ENCODE results near the gene TNS1. TPM values are rescaled to one million over a fixed set of nuclear protein-coding genes. Genes with fewer than 3 reads are reported as not detected.

Gene TNS1
- total and polyA plus RNA-seq, 5 donors = 243 to 647 (median 513) TPM

DNA sequence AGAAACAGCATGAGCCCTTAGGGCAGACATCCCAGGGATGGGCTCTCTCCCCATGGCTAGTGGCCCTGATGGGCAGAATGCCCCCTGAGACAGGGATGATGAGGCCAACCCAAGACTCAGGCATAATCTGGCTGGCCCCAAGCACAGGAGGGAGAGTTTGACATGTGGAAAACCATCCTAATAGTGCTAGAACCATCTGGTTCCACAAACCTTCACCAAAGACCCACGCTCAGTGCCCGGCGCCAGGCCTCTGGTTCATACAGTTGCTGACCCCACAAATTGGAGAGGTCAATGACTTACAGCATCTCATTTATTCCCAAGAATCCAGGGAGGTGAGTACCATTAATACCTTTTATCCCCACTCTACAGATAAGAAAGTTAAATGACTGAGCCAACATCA lies 95.5 kb downstream of the TNS1 start:
- ATAC-seq (no peak), DNase-seq (peak in 1 of 3 donors; percentile 49)
- intact Hi-C loops (cut with DNase I) = no loop called here
- Histone ChIP-seq H3K4me3 (ENCODE audit: low read length) (no peak overlapping the region), H3K27me3 (ENCODE audit: control insufficient read depth, insufficient read depth) (no peaks in the 10 kb centered on the region), H3K4me1 (ENCODE audit: control insufficient read depth, insufficient read depth, low read length) (peaks cover 75% of the 10 kb centered on the region), H3K27ac (ENCODE audit: low read length) (peak overlapping the region; percentile 33), H3K9me3 (ENCODE audit: control insufficient read depth, low read length) (no peaks in the 10 kb centered on the region)
- 95% methylated on average over 3 of the region's 3 CpGs for WGBS

DNA sequence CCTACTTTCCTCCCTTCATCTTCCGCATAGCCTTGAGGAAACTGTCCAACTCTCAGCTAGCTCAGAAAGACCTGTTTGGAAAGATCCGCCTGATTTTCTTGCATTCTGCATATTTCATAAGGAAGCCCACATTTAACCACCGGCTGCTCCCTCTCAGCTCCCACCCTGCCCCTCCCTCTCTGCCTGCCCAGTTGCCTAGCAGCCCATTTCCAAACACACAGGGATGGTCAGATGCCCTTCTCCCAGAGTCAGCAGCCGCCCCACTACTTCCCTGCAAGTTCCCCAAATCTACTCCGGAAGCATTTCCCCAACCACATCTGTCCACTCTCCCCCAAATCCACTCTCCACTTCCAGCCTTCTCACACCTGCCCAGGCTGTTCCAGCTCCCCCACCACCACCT lies 96.0 kb downstream of the TNS1 start:
- DNase-seq = peak; percentile 60 to 81 (median 81)

DNA sequence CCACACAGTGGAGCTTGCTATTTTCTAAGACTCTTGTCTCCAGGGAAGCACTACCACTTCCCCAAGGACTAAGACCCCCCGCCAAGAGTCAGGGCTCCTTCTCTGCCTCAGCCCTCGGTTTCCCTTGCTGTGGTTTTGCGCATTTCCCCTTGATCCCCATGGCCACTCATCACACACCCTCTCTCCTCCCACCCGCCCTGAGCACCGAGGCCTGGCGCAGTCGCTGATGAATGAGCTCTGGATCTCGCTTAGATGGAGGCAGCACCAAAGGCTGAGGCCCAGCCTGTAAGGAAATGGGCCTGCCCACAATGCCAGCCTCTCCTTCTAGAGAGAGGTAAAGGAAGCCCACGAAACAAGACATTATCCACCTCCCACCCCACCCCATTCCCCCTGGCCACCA lies 96.9 kb downstream of the TNS1 start:
- peak overlapping the region; percentile 97 for H3K27ac ChIP-seq (ENCODE audit: low read length)
- intact Hi-C loops (cut with DNase I) = no loop called here
- no peak overlapping the region for H3K4me3 ChIP-seq (ENCODE audit: low read length)
- ATAC-seq = no peak
- no peak for DNase-seq
- no peaks in the 10 kb centered on the region for H3K27me3 ChIP-seq (ENCODE audit: control insufficient read depth, insufficient read depth)
- WGBS = 68% methylated on average over 9 of the region's 9 CpGs
- H3K4me1 ChIP-seq (ENCODE audit: control insufficient read depth, insufficient read depth, low read length) = peaks cover 73% of the 10 kb centered on the region
- H3K9me3 ChIP-seq (ENCODE audit: control insufficient read depth, low read length) = no peaks in the 10 kb centered on the region

More for the DNA sequence above, 96.0 kb downstream of the TNS1 start:
- Histone ChIP-seq H3K27ac (ENCODE audit: low read length) (peak overlapping the region; percentile 33), H3K4me1 (ENCODE audit: control insufficient read depth, insufficient read depth, low read length) (peaks cover 75% of the 10 kb centered on the region), H3K9me3 (ENCODE audit: control insufficient read depth, low read length) (no peaks in the 10 kb centered on the region), H3K27me3 (ENCODE audit: control insufficient read depth, insufficient read depth) (no peaks in the 10 kb centered on the region), H3K4me3 (ENCODE audit: low read length) (no peak overlapping the region)
- ATAC-seq = no peak
- 39% methylated on average over 5 of the region's 5 CpGs for WGBS
- intact Hi-C loops (cut with DNase I) = no loop called here

DNA sequence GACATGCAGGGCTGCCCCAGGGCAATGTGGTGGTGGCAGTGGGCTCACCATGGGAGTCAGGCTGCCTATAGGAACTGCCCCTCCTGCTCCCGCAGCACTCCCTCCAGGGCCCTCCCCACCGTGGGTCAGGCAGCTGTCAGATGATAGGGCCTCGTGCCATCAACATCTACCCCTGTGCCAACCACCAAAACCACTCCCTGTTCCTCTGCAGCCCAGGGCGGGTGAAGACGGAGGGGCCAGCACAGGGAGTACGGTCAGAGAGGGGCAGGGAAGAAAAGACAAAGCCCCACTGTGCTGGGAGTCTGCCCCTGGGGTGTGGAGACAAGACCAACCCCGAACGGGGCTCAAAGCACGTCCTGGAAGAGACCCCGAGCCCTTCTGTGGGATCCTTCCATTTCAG lies 97.4 kb downstream of the TNS1 start:
- no peaks in the 10 kb centered on the region for H3K27me3 ChIP-seq (ENCODE audit: control insufficient read depth, insufficient read depth)
- intact Hi-C loops (cut with DNase I) = no loop called here
- no peak overlapping the region for H3K4me3 ChIP-seq (ENCODE audit: low read length)
- DNase-seq = peak; percentile 60 to 86 (median 84)
- H3K4me1 ChIP-seq (ENCODE audit: control insufficient read depth, insufficient read depth, low read length) = peaks cover 73% of the 10 kb centered on the region
- ATAC-seq = peak; percentile 0 to 18
- H3K9me3 ChIP-seq (ENCODE audit: control insufficient read depth, low read length) = no peaks in the 10 kb centered on the region
- WGBS = 33% methylated on average over 10 of the region's 10 CpGs
- peak overlapping the region; percentile 97 for H3K27ac ChIP-seq (ENCODE audit: low read length)

DNA sequence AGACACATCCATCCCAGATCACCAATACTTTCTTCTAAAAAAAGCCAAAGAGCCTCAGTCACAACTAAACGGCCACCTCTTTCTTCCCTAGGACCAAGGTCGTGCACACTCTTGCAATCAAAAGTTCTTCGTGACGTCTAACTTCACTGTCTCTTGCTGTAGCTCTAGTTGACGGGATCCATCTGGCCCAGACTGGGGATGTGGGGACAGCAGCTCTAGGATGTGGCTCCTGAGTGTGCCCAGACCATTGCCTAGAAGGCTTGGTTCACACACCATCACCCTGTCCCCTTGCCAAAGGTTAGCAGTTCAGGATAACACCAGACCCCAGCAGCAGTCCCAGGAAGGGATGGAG lies 98.2 kb downstream of the TNS1 start:
- H3K27me3 ChIP-seq (ENCODE audit: control insufficient read depth, insufficient read depth) = no peaks in the 10 kb centered on the region
- H3K4me3 ChIP-seq (ENCODE audit: low read length) = no peak overlapping the region
- WGBS = 33% methylated on average over 5 of the region's 5 CpGs
- DNase-seq (no peak), ATAC-seq (no peak)
- peaks cover 74% of the 10 kb centered on the region for H3K4me1 ChIP-seq (ENCODE audit: control insufficient read depth, insufficient read depth, low read length)
- no peaks in the 10 kb centered on the region for H3K9me3 ChIP-seq (ENCODE audit: control insufficient read depth, low read length)
- intact Hi-C loops (cut with DNase I) = loop anchor here in 2 of 4 donors (5.0 kb wide), 2 partner anchors 33 to 38 kb away; no protein-coding TSS in a partner anchor
- peak overlapping the region; percentile 97 for H3K27ac ChIP-seq (ENCODE audit: low read length)

DNA sequence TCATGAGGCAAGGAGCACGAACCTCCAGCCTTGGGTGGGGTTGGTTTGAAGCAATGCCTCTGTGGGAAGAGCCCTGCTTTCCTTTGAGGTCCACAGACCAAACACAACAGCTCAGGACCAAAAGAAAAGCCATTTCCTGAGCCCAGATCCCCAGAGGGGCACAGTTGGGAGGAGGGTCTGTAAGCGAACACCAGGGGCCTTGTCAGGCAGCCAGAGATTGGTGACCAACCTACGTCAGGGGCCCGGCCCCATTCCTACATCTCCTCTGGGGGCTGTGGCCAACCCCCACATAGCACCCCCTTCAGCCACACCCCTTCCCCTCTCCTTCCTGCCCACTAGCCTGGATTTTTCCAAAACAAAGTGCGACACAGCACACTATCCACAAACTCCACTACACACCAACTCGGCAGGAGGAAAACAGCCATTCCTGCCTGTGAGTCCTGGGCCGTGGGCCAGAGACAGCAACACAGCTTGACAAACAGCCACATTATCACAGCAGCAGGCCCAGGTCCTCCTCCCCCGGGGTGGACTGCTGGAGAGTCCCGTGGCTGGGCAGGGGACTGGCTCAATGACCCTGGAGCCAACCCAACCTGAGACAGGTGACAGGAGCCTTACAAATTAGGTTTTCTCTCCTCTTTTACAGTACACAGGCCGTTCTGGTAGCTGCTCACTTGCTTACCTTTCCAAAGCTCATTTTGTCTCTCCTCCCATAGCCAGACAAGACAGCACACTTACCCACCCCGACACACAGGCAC lies 98.8 kb downstream of the TNS1 start:
- no peaks in the 10 kb centered on the region for H3K27me3 ChIP-seq (ENCODE audit: control insufficient read depth, insufficient read depth)
- no peak overlapping the region for H3K4me3 ChIP-seq (ENCODE audit: low read length)
- DNase-seq (peak; percentile 84 to 95 (median 94)), ATAC-seq (peak; percentile 62 to 77)
- WGBS = 12% methylated on average over 11 of the region's 11 CpGs
- peak overlapping the region; percentile 97 for H3K27ac ChIP-seq (ENCODE audit: low read length)
- intact Hi-C loops (cut with DNase I) = loop anchor here in 2 of 4 donors (5.0 kb wide), 2 partner anchors 33 to 38 kb away; no protein-coding TSS in a partner anchor
- peaks cover 73% of the 10 kb centered on the region for H3K4me1 ChIP-seq (ENCODE audit: control insufficient read depth, insufficient read depth, low read length)
- H3K9me3 ChIP-seq (ENCODE audit: control insufficient read depth, low read length) = no peaks in the 10 kb centered on the region

DNA sequence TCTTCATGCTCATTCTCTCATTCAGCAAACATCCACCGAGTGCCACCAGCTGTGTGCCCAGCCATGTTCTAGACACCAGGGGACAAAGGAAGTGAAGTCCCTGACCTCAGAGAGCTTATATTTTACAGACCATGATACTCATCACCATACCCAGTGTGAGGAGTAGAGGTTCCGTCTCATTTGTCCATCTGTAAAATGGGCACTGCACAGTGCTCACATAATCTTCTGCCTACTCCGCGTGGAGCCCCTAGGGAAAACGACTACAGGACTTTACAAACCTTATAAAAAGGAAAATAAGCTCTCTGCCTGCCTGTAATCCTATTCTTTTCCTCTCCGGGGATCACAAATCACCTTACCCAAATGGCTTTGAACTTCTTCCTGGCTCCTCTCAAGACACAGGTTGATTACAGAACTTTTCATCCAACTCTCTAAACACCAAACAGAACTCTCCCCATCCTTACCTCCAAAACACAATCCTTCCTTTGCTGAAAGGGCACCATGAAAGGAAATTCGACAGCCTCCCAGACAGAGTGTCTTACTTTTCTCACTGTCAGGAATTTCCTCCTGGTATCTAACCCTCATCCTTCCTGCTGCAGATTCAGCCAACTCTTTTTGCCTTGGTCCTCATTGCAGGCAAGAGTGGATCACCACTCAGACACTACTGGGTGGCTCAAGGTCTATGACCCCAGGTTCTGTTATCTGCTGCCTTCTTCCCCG lies 99.5 kb downstream of the TNS1 start:
- DNase-seq (no peak), ATAC-seq (peak in 1 of 2 donors; percentile 0)
- peaks cover 75% of the 10 kb centered on the region for H3K4me1 ChIP-seq (ENCODE audit: control insufficient read depth, insufficient read depth, low read length)
- no peaks in the 10 kb centered on the region for H3K27me3 ChIP-seq (ENCODE audit: control insufficient read depth, insufficient read depth)
- intact Hi-C loops (cut with DNase I) = loop anchor here in 2 of 4 donors (5.0 kb wide), 2 partner anchors 34 to 39 kb away; no protein-coding TSS in a partner anchor
- H3K4me3 ChIP-seq (ENCODE audit: low read length) = no peak overlapping the region
- no peaks in the 10 kb centered on the region for H3K9me3 ChIP-seq (ENCODE audit: control insufficient read depth, low read length)
- peak overlapping the region; percentile 97 for H3K27ac ChIP-seq (ENCODE audit: low read length)
- 54% methylated on average over 8 of the region's 8 CpGs for WGBS

DNA sequence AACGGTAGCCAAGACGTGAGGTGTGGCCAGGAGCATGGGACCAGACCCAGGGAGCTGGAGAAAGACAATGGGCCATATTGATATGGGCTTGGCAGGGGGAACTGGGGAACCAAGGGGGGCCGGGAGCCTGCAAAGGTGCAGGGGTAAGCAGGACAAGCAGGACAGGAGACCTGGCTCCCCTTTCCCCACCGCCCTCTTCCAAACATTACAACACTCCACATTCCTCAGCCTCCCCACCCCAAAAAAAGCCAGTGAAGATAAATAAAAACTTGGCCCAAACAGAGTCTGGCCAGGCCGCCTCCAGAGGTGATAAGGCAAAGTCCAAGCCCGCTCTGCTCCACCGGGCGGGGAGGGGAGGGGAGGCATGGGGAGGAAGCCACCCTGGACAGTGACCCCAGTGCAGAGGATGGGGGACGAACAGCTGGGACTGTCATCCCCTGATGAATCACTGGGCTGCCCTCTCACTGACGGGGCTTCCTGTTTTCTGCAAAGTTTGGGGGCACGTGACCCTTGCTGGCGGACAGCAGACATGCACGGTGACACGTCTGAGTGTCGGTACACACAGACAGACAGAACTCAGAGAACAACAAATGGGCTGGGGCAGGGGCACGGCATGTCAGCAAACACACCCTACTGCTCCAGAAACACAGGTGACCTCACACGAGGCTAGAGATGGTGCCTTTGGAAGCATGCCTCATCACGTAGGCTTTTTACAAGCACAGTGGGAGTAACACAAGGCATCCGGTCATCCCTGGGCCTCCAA lies 100.2 kb downstream of the TNS1 start:
- WGBS = 10% methylated on average over 19 of the region's 19 CpGs
- ATAC-seq = peak; percentile 69 to 70
- Histone ChIP-seq H3K27ac (ENCODE audit: low read length) (peak overlapping the region; percentile 97), H3K4me3 (ENCODE audit: low read length) (no peak overlapping the region), H3K4me1 (ENCODE audit: control insufficient read depth, insufficient read depth, low read length) (peaks cover 80% of the 10 kb centered on the region), H3K27me3 (ENCODE audit: control insufficient read depth, insufficient read depth) (no peaks in the 10 kb centered on the region), H3K9me3 (ENCODE audit: control insufficient read depth, low read length) (no peaks in the 10 kb centered on the region)
- intact Hi-C loops (cut with DNase I) = loop anchor here in 2 of 4 donors (5.0 kb wide), 2 partner anchors 35 to 40 kb away; no protein-coding TSS in a partner anchor
- peak; percentile 86 to 94 (median 92) for DNase-seq

DNA sequence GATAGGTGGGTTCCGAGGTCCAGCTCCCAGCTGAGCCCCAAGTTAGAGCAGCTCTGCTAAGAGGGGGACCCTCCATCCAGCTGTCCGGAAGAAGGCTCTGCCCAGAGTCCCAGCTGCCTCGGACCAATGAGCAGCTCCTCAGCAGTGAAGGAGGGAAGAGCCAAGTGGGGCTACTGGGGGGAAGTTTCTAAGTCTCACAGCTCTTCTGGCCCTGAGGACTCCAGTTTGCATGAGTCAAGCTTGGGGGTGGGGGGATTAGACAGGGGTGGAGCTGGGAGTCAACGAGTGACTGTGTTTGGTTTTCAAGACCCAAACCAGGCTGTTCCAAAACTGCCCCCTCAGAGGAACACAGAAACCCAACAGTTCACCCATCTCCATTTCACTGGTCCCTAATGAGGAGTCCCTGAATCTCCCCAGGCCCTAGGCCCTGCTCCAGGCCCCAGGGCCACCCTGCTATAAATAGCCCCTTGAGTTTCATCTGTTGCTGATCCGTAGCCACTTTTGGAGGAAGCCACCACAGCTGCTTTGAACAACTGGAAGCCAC lies 100.9 kb downstream of the TNS1 start:
- DNase-seq = peak; percentile 48 to 74 (median 71)
- WGBS = 30% methylated on average over 5 of the region's 5 CpGs
- intact Hi-C loops (cut with DNase I) = loop anchor here in 2 of 4 donors (5.0 kb wide), 2 partner anchors 35 to 40 kb away; no protein-coding TSS in a partner anchor
- ATAC-seq = peak; percentile 5 to 9
- Histone ChIP-seq H3K27me3 (ENCODE audit: control insufficient read depth, insufficient read depth) (no peaks in the 10 kb centered on the region), H3K27ac (ENCODE audit: low read length) (peak overlapping the region; percentile 97), H3K4me1 (ENCODE audit: control insufficient read depth, insufficient read depth, low read length) (peaks cover 80% of the 10 kb centered on the region), H3K4me3 (ENCODE audit: low read length) (no peak overlapping the region), H3K9me3 (ENCODE audit: control insufficient read depth, low read length) (no peaks in the 10 kb centered on the region)

DNA sequence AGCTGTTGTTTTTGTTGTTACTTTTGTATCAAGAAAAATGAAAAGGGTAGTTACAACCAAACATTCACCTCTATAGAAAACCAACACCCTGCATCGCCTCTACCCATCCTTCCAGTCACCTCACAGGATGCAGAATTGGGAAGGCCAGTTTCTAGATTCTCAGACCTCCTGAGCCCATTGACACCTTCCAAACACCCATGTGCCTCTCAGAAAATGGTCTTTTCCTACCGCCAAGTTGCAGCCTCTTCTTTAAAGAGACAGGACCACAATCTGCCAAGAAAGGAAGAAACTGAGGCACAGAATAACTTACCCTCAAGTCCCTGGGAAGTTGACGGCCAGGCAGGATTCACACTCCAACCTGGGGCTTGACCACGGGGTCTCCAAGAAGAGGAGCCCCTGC lies 101.4 kb downstream of the TNS1 start:
- H3K4me1 ChIP-seq (ENCODE audit: control insufficient read depth, insufficient read depth, low read length) = peaks cover 79% of the 10 kb centered on the region
- no peaks in the 10 kb centered on the region for H3K9me3 ChIP-seq (ENCODE audit: control insufficient read depth, low read length)
- 74% methylated on average over 4 of the region's 4 CpGs for WGBS
- ATAC-seq = no peak
- no peak overlapping the region for H3K4me3 ChIP-seq (ENCODE audit: low read length)
- H3K27me3 ChIP-seq (ENCODE audit: control insufficient read depth, insufficient read depth) = no peaks in the 10 kb centered on the region
- intact Hi-C loops (cut with DNase I) = loop anchor here in 2 of 4 donors (5.0 kb wide), 2 partner anchors 36 to 41 kb away; no protein-coding TSS in a partner anchor
- peak overlapping the region; percentile 97 for H3K27ac ChIP-seq (ENCODE audit: low read length)
- DNase-seq = no peak
